CD4-positive, alpha-beta T cell treated with Interleukin-6 for 4 hours (primary cell): ENCODE data around the gene FAM200C.

ENCODE experiments used
- DNase-seq: peaks from one replicate; pipeline ENCODE4 v3.0.0-alpha.2; 2020; ENCODE audit warnings: mixed read lengths

Gene FAM200C

GRCh38 chr5:160366230-160366629 is 33.6 kb downstream of the FAM200C start:
- no peak for DNase-seq

DNA sequence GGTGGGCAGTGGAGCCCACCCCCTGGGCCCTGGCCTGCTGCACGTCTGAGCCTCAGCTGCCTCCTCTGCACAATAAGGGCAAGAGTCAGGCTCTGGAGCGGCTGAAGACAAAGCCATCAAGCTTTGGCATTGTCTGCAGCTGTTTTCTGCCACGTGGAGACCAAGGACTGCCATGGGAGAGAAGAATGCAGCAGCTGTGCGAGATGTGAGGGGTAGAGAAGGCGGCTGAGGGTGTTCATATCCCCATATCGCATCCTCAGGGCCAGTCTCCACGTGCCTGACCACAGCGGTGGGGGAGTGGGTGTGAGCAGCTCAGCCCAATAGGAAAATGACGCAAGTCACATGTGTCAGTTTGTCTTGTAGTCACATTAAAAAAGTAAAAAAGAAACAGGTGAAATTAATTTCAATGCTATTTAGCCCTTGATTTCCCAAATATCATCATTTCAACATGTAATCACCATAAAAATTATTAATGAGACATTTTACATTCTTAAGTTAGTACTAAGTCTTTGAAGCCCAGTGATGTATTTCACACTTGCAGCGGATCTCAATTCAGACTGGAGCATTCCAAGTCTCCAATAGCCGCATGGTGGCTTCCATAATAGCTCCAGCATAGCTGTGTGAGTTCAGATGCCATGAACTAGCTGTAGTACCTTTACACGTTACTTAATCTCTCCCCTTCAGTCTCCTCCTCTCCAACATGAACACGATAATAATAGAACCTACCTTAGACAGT is 36.0 kb downstream of the FAM200C start:
- DNase-seq: no peak

DNA sequence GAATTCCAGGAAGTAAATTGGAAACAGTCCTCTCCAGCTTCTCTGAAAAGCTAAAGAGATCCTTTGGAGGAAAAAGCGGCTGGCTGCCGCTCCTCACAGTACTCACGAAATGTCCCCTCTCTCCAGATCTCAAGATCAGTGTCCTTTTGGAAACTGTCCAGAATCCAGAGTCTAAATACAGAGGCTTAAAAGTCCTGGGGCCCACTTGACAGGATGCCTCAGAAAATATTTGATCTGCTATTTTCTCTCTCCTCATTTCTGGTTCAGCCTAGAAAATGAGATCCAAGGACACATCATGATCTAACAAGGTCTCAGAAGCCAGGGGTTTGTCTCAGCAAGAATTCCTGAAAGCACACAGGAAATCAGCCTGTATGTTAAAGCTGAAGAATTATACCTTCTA is 36.6 kb downstream of the FAM200C start:
- DNase-seq: no peak

GRCh38 chr5:160361624-160362228 is 38.1 kb downstream of the FAM200C start:
- no peak for DNase-seq

GRCh38 chr5:160360310-160360709 is 39.5 kb downstream of the FAM200C start:
- no peak for DNase-seq

DNA sequence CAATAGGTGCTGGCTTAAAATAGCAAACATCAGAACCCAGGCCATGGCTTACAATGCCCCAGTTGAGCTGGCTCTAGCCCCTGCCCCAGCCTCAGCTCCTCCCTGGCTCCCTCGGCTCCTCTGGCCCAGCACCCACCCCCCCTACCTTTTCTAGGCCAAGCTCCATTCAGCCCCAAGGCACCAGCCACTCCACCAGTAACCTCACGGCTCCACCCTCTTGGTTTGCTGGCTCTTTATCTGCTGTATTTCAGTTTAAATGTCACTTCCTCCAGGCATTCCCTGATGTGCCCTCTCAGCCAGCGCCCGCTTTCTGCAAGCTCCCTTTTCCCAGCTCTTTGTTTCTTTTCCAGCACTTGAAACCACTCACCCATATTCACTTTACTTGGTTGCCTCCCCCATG is 40.0 kb downstream of the FAM200C start:
- DNase-seq: no peak

DNA sequence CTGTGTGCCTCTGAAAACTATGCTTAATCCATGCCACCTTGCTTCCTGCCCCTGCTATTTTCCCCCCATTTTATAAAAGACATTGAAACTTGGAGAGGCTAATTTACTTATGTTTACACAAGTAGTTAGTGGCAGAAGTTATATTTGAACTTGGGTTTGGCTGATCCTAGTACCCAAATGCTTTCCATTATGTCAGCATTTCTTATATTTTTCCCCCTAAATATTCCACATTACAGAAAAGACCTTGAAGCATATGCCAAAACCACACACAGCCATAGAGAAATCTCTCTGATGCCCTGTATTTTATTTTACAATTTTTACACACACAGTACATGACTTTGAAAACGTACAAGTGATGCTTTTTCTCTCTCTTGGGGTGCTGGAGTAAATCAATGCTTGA is 40.6 kb downstream of the FAM200C start:
- no peak for DNase-seq

GRCh38 chr5:160357861-160358411 is 41.9 kb downstream of the FAM200C start:
- DNase-seq: no peak

- DNase-seq: no peak
Measured at GRCh38 chr5:160357394-160357793, 42.5 kb downstream of the FAM200C start.

DNA sequence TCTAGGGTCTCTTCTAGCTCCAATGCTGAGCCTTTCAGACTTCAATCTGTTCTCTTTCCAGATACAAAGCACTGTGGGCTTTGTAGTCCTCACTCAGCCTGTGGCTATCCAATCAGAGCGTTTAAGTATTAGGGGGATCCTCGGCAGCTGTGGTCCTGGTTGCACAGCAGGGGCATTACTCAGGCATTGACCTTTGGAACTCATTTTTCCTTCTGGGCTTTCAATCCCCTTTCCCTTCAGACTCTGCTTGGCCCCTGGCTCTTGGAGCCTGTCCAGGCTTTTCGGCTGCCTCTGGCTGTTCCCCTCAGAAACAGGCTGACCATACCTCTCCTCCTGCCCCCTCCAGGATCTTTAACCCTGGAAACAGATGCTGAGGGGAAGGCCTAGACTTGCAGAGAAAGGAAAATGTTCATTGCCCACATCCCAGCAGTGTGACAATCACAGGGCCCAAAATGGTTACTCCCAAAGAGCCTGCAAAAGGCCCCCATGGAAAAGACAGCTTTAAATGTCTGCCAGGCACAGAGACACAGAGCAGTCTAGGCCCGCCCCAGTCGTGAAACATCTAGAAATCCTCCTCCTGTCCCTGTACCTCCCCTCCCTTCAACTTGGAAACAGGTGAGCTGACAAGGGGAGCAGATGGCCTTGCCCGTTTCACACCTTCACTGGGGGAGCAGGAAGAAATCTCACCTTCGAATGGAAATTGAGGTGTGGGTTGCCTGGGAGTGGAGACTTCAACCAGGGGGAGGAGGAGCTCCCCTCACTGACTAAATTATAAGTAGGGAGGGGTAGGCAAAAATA is 43.1 kb downstream of the FAM200C start:
- DNase-seq: no peak

- DNase-seq: no peak
Measured at GRCh38 chr5:160354666-160355065, 45.2 kb downstream of the FAM200C start.

- no peak for DNase-seq
Measured at GRCh38 chr5:160353379-160353778, 46.5 kb downstream of the FAM200C start.

DNA sequence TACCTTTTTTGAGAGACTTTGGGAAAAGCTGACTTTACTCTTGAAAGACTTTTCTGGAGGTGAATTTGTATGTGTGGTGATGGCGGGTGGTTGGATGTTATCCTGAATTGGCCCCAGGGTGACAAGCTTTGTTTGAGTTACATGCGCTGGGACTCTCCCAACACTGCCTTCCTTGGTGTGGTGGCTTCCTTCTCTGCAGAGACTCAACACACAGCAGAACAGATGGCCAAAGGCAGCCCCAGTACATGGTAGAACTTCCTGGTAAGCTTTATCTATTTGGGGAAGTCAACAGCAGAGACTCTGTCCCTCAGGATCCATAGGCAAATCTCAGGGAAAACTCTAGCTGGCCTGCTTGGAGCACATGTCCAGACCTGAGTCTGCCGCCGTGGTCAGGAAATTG is 47.5 kb downstream of the FAM200C start:
- DNase-seq: no peak

DNA sequence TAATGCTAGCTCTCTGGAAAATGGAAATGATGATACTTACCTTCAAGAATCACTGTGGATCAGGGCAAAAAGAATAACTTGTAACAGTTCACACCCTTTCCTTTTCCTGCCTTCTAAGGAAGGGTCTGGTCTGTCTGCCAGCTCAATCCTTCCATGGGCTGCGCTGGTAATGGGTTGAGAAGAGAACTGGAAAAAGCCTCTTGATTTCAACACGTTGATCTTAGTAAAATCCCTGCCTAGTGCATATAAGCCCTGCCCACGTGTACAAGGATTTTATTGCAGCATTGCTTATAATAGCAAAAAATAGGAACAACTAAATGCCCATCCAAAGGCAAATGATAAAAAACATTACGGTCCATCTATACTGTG is 49.9 kb downstream of the FAM200C start:
- no peak for DNase-seq

- DNase-seq: no peak
Measured at GRCh38 chr5:160349249-160349934, 50.5 kb downstream of the FAM200C start.

GRCh38 chr5:160348080-160348479 is 51.8 kb downstream of the FAM200C start:
- no peak for DNase-seq

DNA sequence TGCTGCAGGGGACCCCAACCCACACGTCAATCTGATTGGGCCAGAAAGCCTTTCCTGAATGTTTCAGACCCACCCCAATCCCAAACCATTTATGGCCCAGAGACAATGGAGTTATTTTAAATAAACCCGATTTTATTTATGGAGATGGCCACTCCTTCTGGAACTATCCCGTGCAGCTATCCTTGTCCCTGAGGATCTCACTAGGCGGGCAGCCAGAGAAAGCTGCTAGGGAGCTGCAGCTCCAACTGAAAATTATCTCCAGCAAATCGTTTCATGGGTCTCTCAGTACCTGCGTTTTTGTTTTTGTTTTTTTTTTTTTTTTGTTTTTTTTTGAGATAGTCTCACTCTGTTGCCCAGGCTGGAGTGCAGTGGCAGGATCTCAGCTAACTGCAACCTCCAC is 52.4 kb downstream of the FAM200C start:
- no peak for DNase-seq
